Limb (tissue), 2 donors: ENCODE results near the gene ANKRD36B.
A peak's percentile ranks its signal among the peaks of the same experiment; 100 is the strongest.
"Not testable (repeated sequence)": the region's sequence is repeated elsewhere in the genome, so short reads cannot be mapped to it uniquely, and the experiment has no call there.

ENCODE experiments used
- DNase-seq, 2 donors: peaks; one replicate each; pipeline ENCODE4 v3.0.0-alpha.2; 2016; ENCODE audit errors: extremely low spot score in 2 of 2

The ANKRD36B gene

DNA sequence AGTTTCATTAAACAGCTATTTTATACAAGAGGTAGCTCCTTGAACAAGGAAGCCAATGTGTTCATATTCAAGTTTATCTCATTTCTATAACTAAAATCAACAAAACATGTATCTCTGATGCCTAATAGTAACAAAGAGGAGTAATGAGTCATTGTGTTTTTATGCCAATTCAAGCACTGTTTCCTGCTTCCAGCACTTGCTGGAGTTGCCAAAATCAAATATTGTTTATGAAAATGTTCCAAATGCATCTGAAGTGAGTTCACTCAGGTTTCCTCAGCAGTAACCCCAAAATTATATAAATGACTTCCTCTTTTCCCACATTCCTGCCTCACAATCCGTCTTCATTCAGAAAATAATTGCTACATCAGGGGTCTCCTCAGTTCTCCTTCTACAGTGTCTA is 39.2 kb downstream of the ANKRD36B start:
- DNase-seq, result not testable (repeated sequence)

DNA sequence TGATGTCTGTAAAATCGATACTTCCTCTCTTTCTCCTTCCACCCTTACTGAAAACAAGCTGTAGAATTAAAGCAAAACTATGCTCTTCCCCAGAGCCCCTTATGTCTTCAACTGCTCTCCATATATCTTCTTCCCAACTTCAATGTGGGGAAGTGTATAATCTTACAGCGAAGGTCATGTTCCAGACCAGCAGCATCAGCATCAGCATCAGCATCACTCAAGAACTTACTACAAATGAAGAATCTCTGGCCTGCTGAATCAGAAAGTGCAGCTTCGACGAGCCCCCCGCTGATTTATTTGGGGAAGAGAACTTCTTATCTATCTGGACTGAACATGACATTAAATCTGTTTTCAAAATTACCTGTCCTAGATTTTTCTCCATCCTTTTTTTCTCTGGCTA is 40.6 kb downstream of the ANKRD36B start:
- DNase-seq, result not testable (repeated sequence)

DNA sequence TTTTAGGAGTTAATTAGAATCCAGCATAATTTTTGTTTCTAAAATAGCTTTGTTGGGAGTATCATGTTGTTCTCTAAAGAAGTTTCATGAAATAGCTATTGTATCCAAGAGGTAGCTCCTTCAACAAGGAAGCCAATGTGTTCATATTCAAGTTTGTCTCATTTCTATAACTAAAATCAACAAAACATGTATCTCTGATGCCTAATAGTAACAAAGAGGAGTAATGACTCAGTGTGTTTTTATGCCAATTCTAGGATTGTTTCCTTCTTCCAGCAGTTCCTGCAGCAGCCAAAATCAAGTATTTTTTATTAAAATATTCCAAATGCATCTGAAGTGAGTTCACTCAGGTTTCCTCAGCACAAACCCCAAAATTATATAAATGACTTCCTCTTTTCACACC is 41.1 kb downstream of the ANKRD36B start:
- DNase-seq, result not testable (repeated sequence)

DNA sequence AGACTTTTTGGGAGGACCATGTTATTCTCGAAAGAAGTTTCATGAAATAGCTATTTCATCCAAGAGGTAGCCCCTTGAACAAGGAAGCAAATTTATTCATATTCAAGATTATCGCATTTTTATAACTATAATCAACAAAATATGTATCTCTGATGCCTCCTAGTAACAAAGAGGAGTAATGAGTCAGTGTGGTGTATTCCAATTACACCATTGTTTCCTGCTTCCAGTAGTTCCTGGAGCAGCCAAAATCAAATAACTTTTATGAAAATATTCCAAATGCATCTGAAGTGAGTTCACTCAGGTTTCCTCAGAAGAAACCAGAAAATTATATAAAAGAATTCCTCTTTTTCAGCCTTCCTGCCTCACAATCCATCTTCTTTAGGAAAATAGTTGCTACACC is 43.0 kb downstream of the ANKRD36B start:
- DNase-seq, result no peak

DNA sequence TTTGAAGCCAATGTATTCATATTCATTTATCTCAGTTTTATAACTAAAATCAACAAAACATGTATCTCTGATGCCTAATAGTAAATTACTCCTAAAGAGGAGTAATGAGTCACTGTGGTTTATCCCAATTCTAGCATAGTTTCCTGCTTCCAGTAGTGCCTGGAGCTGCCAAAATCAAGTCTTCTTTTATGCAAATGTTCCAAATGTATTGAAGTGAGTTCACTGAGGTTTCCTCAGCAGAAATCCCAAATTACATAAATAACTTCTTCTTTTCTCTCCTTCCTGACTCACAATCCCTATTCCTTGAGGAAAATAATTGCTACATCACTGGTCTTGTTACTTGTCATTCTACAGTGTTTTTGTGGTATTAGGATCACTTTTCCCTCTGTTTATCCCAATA is 44.8 kb downstream of the ANKRD36B start:
- DNase-seq, result not testable (repeated sequence)

DNA sequence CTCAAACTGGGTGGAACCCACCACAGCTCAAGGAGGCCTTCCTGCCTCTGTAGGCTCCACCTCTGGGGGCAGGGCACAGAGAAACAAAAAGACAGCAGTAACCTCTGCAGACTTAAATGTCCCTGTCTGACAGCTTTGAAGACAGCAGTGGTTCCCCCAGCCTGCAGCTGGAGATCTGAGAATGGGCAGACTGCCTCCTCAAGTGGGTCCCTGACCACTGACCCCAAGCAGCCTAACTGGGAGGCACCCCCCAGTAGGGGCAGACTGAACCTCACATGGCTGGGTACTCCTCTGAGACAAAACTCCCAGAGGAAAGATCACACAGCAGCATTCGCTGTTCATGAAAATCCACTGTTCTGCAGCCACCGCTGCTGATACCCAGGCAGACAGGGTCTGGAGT is 63.8 kb downstream of the ANKRD36B start:
- not testable (repeated sequence) for DNase-seq

DNA sequence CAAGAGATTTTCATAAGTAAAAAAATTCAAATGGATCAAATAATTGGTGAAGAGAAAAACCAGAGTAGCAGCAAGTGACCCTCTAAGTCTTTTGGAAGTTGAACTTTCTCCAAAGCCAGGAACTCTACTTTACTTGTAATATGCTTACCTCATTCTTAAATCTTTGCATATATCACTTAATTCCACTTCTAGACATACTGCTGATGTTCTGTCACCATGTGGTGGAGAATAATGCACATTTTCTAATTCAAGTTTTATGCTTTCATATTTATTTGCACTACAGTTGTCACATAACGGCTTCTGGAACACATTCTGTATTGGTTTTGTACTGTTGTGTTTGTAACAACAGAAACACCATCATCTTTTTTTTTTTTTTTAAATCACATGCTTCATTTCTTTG is 65.9 kb downstream of the ANKRD36B start:
- DNase-seq, result not testable (repeated sequence)

DNA sequence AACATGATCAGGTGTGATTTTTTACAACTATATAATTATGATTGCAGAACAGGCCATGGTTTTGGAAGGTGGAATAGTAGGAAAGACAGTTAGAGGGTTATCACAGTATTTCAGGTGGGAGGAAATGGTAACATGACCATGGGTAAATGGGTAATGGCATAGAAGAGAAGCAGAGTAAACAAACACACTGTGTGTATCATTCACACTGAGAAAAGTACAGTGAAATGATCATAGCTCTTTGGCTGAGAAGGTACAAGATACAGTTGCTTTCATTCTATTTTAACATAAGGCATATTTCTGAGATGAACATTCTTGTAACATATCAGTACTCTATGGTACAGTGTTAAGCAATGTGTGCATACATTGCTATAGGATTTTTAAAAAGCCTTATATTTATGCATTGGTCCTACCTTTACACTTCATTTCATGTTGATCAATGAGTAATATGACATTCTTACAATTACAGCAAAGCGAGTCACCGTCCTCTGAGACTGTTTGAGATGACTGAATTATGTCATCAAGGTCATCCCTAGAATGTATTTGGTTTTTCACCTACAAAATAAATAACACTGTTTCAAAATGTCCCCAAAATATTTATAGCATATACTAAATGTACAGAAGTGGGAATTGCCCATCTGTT is 66.6 kb downstream of the ANKRD36B start:
- not testable (repeated sequence) for DNase-seq

DNA sequence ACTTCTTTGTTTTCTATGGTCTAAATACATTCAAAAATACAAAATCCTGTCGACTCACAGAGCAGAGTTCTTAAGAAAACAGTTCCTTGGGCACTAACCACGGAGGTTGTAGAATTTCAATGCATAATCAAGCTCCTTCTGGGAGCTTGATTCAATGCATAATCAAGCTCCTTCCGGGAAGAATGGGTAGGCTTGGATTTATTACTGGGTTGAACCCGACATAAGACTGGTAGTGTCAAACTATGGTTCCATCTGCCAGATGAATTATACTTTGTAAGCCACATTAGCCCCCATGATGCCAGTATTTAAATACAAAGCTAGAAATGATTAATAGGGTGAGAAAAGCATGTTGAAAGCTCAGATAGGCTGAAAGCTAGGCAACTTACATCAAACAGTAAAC is 94.0 kb downstream of the ANKRD36B start:
- not testable (repeated sequence) for DNase-seq

DNA sequence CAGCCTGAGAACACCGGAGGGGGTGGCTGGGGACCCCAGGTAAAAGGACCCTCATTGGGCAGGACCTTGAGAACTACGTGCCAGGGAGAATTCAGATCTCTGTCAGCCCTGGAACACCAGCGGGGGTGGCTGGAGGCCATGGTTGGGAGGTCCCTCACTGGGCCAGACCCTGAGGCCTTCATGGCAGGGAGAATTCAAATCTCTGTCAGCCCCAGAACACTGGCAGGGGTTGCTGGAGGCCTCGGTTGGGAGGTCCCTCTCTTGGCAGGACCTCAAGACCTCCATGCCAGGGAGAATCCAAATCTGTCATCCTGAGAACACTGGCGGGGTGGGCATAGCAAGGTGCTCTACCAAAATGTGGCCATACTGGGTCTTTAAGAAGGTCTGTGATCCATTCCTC is 99.5 kb downstream of the ANKRD36B start:
- DNase-seq, result peak in 1 of 2 donors; percentile 27
